Breast epithelium (tissue), 4 donors: ENCODE measurements around the gene DCST1. TPM values are rescaled to one million over a fixed set of nuclear protein-coding genes. Genes with fewer than 3 reads are reported as not detected.
A peak's percentile ranks its signal among the peaks of the same experiment; 100 is the strongest.

Source experiments
- DNase-seq, 2 donors: peaks; one replicate each; pipeline ENCODE4 v3.0.0-alpha.2; 2019; ENCODE audit warnings: low spot score in 2 of 2
- H3K27ac ChIP-seq, 2 donors: fragments of 200-600 bp; sonication (generic) in 1 of 2; one replicate each; pipeline ENCODE4 v1.5.1; 2016 to 2019; ENCODE audit warnings: mild to moderate bottlenecking in 1 of 2
- H3K27me3 ChIP-seq, 2 donors: fragments of 200-600 bp; sonication (generic) in 1 of 2; one replicate each; pipeline versions ENCODE4 v1.5.1 to v1.6.0; 2017 to 2019; ENCODE audit warnings: control low read depth in 1 of 2, mild to moderate bottlenecking in 1 of 2
- H3K36me3 ChIP-seq: fragments of 200-600 bp; one replicate; pipeline ENCODE4 v1.5.1; 2019
- H3K4me1 ChIP-seq, 2 donors: fragments of 200-600 bp; sonication (generic); one replicate each; pipeline ENCODE4 v1.5.1; 2016 to 2019; ENCODE audit warnings: control low read depth in 1 of 2
- H3K4me3 ChIP-seq, 3 donors: fragments of 200-600 bp; sonication (generic); 1 replicate in 2 of 3; 2 replicates in 1 of 3; pipeline ENCODE4 v1.5.1; 2016 to 2019; ENCODE audit warnings: mild to moderate bottlenecking in 3 of 3, moderate library complexity in 2 of 3
- H3K9me3 ChIP-seq, 2 donors: fragments of 200-600 bp; sonication (generic) in 1 of 2; one replicate each; pipeline ENCODE4 v1.5.1; 2016 to 2019; ENCODE audit warnings: control low read depth in 1 of 2
- POLR2A ChIP-seq: fragments of 450-650 bp; IDR thresholded peaks from one replicate; pipeline ENCODE4 v1.6.1; 2016; ENCODE audit warnings: antibody characterized with exemption, mild to moderate bottlenecking, moderate library complexity
- POLR2AphosphoS5 ChIP-seq, 3 donors: sonication (generic); formaldehyde crosslinking; IDR thresholded peaks; one replicate each; pipeline ENCODE4 v1.6.1; 2017; ENCODE audit warnings: antibody characterized with exemption in 3 of 3
- intact Hi-C: fragments of 100-400 bp; cut with DNase I; formaldehyde crosslinking; loops from one replicate; pipeline ENCODE4 v1.15.1; 2023; ENCODE audit warnings: low total_unique reads
- total RNA-seq, 3 donors: library from RNA; depleted of rRNA; stranded (reverse); fragments of >200 nt; gene quantifications; one replicate each; pipeline ENCODE4 v1.1.0, GENCODE V29; 2016
- TF ChIP-seq, protein P1 (sequence below), 3 donors: fragments of 450-650 bp; IDR thresholded peaks; one replicate each; pipeline ENCODE4 v1.5.1; 2016 to 2017; ENCODE audit warnings: antibody characterized with exemption in 3 of 3, mild to moderate bottlenecking in 3 of 3, moderate library complexity in 3 of 3

DCST1 gene
- total RNA-seq, 3 donors from 2014 or later = 0.16 to 0.66 (median 0.44) TPM

DNA sequence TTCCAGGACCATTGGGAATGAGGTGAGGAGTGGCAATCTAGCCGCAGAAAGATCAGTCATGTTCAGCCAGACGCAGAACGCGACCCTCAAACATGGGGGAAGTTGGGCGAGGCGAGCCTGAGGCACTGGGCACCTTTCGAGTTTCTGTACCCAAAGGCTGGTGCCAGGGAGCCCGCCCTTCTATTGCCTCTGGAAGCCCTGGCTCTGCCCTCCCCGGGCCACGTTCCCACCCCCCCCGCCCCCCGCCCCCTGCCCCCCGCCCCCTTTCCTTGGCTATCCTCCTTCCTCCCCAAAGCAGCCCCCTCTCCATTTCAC lies 33.3 kb upstream of the DCST1 start:
- TF ChIP-seq, protein P1, sequence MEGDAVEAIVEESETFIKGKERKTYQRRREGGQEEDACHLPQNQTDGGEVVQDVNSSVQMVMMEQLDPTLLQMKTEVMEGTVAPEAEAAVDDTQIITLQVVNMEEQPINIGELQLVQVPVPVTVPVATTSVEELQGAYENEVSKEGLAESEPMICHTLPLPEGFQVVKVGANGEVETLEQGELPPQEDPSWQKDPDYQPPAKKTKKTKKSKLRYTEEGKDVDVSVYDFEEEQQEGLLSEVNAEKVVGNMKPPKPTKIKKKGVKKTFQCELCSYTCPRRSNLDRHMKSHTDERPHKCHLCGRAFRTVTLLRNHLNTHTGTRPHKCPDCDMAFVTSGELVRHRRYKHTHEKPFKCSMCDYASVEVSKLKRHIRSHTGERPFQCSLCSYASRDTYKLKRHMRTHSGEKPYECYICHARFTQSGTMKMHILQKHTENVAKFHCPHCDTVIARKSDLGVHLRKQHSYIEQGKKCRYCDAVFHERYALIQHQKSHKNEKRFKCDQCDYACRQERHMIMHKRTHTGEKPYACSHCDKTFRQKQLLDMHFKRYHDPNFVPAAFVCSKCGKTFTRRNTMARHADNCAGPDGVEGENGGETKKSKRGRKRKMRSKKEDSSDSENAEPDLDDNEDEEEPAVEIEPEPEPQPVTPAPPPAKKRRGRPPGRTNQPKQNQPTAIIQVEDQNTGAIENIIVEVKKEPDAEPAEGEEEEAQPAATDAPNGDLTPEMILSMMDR (IDR thresholded peaks at IDR 0.05) = no peak
- no peak for TF ChIP-seq POLR2A
- no peak for TF ChIP-seq POLR2AphosphoS5 (IDR thresholded peaks at IDR 0.05)
- no peaks in the 10 kb centered on the region for H3K36me3 ChIP-seq
- peaks cover 16 to 22% of the 10 kb centered on the region in 2 donors for H3K4me1 ChIP-seq
- intact Hi-C loops = no loop called here
- no peaks in the 10 kb centered on the region for H3K27me3 ChIP-seq
- H3K4me3 ChIP-seq = peak overlapping the region; percentile 89 to 95 (median 89)
- H3K9me3 ChIP-seq = no peaks in the 10 kb centered on the region
- H3K27ac ChIP-seq = peak overlapping the region; percentile 98 to 99
- no peak for DNase-seq

DNA sequence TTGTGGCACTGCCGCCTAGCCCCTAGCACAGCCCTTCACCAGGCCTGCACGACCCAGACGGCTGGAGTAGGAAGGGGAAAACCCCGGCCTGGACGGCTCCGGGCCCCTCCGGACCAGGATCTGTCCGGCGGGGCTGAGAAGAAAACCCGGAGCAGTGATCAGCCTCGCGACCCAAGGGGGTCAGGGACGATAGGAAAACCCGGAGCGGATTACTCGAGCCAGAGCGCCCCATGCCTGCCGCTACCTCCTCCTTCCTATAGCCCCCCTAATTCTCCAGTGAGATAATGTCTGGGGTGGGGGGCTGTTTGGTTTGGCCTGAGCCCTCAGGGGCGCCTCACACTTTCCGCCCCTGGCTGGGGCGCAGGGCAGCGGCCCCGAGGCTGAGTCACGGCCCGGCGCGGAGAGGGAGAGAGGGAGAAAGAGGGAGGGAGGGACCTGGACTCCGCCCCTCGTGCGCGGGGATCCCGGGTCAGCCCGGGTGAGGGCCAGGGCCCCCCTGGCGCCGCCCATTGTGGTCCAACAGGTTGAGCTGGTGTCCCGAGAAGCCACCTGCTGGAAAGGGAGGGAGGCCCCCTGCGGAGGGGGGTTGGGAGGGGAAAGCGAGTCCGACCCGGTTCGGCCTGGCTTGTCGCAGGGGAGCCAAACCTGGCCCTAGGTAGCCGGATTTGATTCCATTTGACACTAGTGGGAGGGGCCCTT lies 32.7 kb upstream of the DCST1 start:
- peak overlapping the region; percentile 98 to 99 for H3K27ac ChIP-seq
- peak overlapping the region; percentile 89 to 95 (median 89) for H3K4me3 ChIP-seq
- intact Hi-C loops = no loop called here
- TF ChIP-seq, protein P1 (IDR thresholded peaks at IDR 0.05) = peak in 1 of 3 donors; percentile 18
- TF ChIP-seq POLR2A (peak; percentile 82), POLR2AphosphoS5 (IDR thresholded peaks at IDR 0.05) (peak; percentile 70 to 91 (median 89))
- no peaks in the 10 kb centered on the region for H3K27me3 ChIP-seq
- no peaks in the 10 kb centered on the region for H3K9me3 ChIP-seq
- H3K36me3 ChIP-seq = no peaks in the 10 kb centered on the region
- peaks cover 16 to 27% of the 10 kb centered on the region in 2 donors for H3K4me1 ChIP-seq
- peak; percentile 98 to 99 for DNase-seq

DNA sequence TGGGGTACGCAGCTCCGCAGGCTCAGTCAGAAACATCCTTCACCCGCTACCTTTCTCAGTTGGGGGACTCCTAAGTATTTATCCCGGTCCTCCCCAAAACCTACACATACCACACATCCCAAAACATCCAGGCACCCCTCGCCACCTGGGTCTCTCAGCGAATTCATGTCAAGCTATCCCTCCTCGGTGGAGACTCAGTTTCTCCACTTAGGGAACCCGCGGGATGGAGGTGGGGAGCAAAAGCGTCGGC lies 32.3 kb upstream of the DCST1 start:
- intact Hi-C loops = no loop called here
- Histone ChIP-seq H3K9me3 (no peaks in the 10 kb centered on the region), H3K36me3 (no peaks in the 10 kb centered on the region), H3K4me1 (peaks cover 16 to 30% of the 10 kb centered on the region in 2 donors), H3K27me3 (no peaks in the 10 kb centered on the region), H3K27ac (peak overlapping the region; percentile 98 to 99), H3K4me3 (peak overlapping the region; percentile 89 to 95 (median 89))
- no peak for TF ChIP-seq POLR2A
- TF ChIP-seq POLR2AphosphoS5 (IDR thresholded peaks at IDR 0.05) = no peak
- DNase-seq = no peak

DNA sequence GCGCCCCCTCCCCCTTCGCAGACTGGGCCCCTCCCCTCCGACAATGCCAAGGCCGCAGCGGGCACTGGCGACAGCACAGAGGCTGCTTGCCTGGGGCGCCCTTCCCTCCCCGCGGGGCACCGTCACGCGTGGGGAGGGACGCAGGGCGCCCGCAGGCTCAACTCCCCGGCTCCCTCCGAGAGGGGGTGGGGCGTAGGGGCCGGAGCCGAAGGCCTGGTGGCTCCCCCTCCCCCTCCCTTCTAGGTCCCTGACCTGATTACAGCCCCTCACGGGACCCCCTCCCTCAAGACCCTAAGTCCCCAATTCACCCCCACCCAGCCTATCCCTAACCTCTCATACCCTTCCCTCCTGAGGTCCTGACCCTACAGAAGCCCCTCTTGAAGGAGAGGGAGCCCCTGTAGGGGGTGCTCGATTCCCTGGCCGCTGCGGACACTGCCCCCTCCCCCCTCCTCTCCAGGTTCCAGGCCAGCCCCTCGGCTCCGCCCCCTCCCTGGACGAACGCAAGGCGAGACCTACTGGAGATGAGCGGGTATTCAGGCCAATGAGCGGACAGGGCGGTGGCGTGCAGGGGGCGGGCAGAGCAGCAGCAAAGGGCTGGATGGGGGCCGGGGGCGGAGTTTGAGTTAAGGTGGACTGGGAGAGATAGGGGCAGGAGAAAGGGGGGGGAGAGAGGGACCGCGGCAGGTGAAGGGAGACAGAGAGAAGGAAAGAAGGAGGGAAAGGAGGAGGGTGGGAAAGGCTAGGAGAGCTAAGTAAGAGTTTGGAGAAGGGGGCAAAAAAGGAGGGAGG lies 31.8 kb upstream of the DCST1 start:
- peak overlapping the region; percentile 98 to 99 for H3K27ac ChIP-seq
- peaks cover 16 to 36% of the 10 kb centered on the region in 2 donors for H3K4me1 ChIP-seq
- intact Hi-C loops = no loop called here
- peak; percentile 83 for TF ChIP-seq POLR2A
- peak in 2 of 3 donors; percentile 61 to 78 for TF ChIP-seq POLR2AphosphoS5 (IDR thresholded peaks at IDR 0.05)
- TF ChIP-seq, protein P1 (IDR thresholded peaks at IDR 0.05) = peak in 2 of 3 donors; percentile 9 to 30
- no peaks in the 10 kb centered on the region for H3K9me3 ChIP-seq
- H3K36me3 ChIP-seq = no peaks in the 10 kb centered on the region
- H3K27me3 ChIP-seq = no peaks in the 10 kb centered on the region
- H3K4me3 ChIP-seq = peak overlapping the region; percentile 89 to 95 (median 89)
- peak; percentile 100 for DNase-seq

DNA sequence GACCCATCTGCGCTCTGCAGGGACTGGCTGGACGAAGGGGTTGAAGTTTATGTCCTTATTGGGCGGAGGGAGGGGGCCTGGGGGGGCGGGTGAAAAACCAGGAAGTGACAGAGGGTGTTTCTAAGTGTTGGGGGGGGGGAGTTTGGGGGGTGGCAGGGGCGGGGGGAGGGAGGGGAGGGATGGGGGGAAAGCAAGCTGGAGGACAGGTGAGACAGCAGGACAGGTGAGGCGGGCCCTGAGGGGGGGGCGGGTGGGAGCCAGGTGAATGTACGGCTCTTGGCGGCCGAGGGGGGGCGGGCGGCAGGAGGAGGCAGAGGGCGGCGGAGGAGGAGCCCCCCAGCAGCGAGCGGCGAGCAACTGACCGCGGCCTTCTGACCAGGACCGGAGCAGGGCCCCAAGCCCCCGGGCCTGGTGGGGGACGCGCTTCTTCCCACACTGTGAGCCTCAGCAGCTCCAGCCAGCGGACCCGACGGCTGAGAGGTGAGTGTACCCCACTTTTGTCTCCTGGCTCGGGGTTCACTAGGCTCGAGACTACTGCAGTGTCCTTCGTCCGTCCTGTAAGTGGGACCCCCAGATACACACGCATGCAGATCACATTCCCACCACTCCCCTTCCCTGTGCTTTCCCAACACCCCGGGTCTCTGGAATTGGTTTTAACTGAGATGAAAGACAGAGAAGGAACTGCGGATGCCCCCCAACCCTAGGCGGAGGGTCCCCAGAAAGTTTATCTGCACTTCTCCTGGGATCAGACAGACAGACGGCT lies 31.0 kb upstream of the DCST1 start, which contains the start of gene ZBTB7B:
Gene ZBTB7B (plus strand): TSS at position 339 of the 763 bp plus-strand sequence. CDS start 11,859 bp downstream, outside the sequence.
- Histone ChIP-seq H3K4me1 (peaks cover 20 to 43% of the 10 kb centered on the region in 2 donors), H3K9me3 (no peaks in the 10 kb centered on the region), H3K36me3 (no peaks in the 10 kb centered on the region), H3K27ac (peak within 1 kb of the TSS; percentile 98 to 99), H3K4me3 (peak within 1 kb of the TSS; percentile 89 to 95 (median 89)), H3K27me3 (no peaks in the 10 kb centered on the region)
- DNase-seq = no peak
- intact Hi-C loops = no loop called here
- TF ChIP-seq, protein P1 (IDR thresholded peaks at IDR 0.05) = peak in 2 of 3 donors; percentile 8 to 14
- TF ChIP-seq POLR2A (no peak), POLR2AphosphoS5 (IDR thresholded peaks at IDR 0.05) (no peak)
